NCI-H187 (cell line): ENCODE data around the gene NPEPL1.

Source experiments
- DNase-seq, 2 experiments: peaks; one replicate each; lab custom pipeline; 2025; lab: John Stamatoyannopoulos, UW

NPEPL1 gene

GRCh38 chr20:58658760-58659159 lies 33.8 kb upstream of the NPEPL1 start:
- no peak for DNase-seq

- peak in 1 of 2 experiments; percentile 2 for DNase-seq
These were observed 32.8 kb upstream of the NPEPL1 start for GRCh38 chr20:58659841-58660240.

GRCh38 chr20:58660855-58661597 lies 31.6 kb upstream of the NPEPL1 start:
- no peak for DNase-seq

GRCh38 chr20:58661598-58662473 lies 30.8 kb upstream of the NPEPL1 start:
- DNase-seq: no peak

- DNase-seq: no peak
These were observed 28.3 kb upstream of the NPEPL1 start for GRCh38 chr20:58664331-58664730.

- peak in 1 of 2 experiments; percentile 17 for DNase-seq
These were observed 27.7 kb upstream of the NPEPL1 start for GRCh38 chr20:58664883-58665282.

- peak in 1 of 2 experiments; percentile 11 for DNase-seq
These were observed 27.0 kb upstream of the NPEPL1 start for GRCh38 chr20:58665606-58666005.

- no peak for DNase-seq
These were observed 25.9 kb upstream of the NPEPL1 start for GRCh38 chr20:58666702-58667101.

- DNase-seq: no peak
These were observed 24.6 kb upstream of the NPEPL1 start for GRCh38 chr20:58667975-58668374.

- no peak for DNase-seq
These were observed 23.7 kb upstream of the NPEPL1 start for GRCh38 chr20:58668901-58669286.

GRCh38 chr20:58669287-58670006 lies 23.2 kb upstream of the NPEPL1 start:
- peak in 1 of 2 experiments; percentile 23 for DNase-seq

- DNase-seq: no peak
These were observed 22.5 kb upstream of the NPEPL1 start for GRCh38 chr20:58670102-58670501.

GRCh38 chr20:58670659-58671058 lies 21.9 kb upstream of the NPEPL1 start:
- DNase-seq: no peak

GRCh38 chr20:58673119-58673518 lies 19.5 kb upstream of the NPEPL1 start:
- no peak for DNase-seq

- no peak for DNase-seq
These were observed 17.4 kb upstream of the NPEPL1 start for GRCh38 chr20:58675146-58675584.

- DNase-seq: no peak
These were observed 17.0 kb upstream of the NPEPL1 start for GRCh38 chr20:58675641-58676040.

GRCh38 chr20:58676161-58676560 lies 16.4 kb upstream of the NPEPL1 start:
- DNase-seq: no peak

GRCh38 chr20:58677079-58677604 lies 15.5 kb upstream of the NPEPL1 start:
- DNase-seq: no peak

GRCh38 chr20:58677808-58678207 lies 14.8 kb upstream of the NPEPL1 start:
- DNase-seq: no peak

- DNase-seq: no peak
These were observed 13.8 kb upstream of the NPEPL1 start for GRCh38 chr20:58678806-58679205.

GRCh38 chr20:58682656-58683531 lies 9.7 kb upstream of the NPEPL1 start:
- DNase-seq: no peak
